Parathyroid adenoma (tissue), 2 donors: ENCODE results near the gene SLC4A8.

Experiments used
- H2AFZ ChIP-seq: fragments of 300-600 bp; sonication (generic); one replicate; pipeline ENCODE4 v1.7.0; 2017; ENCODE audit warnings: antibody characterized with exemption, mild to moderate bottlenecking
- H3K27ac ChIP-seq: fragments of 300-600 bp; sonication (generic); one replicate; pipeline ENCODE4 v1.7.0; 2017
- H3K27me3 ChIP-seq: fragments of 300-600 bp; sonication (generic); one replicate; pipeline ENCODE4 v1.7.0; 2017; ENCODE audit warnings: low read length; ENCODE audit not compliant: control insufficient read depth, insufficient read depth
- H3K36me3 ChIP-seq: fragments of 300-600 bp; sonication (generic); one replicate; pipeline ENCODE4 v1.7.0; 2017; ENCODE audit warnings: low read length; ENCODE audit not compliant: control insufficient read depth, insufficient read depth
- H3K4me1 ChIP-seq: fragments of 300-600 bp; sonication (generic); one replicate; pipeline ENCODE4 v1.7.0; 2017; ENCODE audit warnings: control low read depth
- H3K4me2 ChIP-seq: fragments of 300-600 bp; sonication (generic); one replicate; pipeline ENCODE4 v1.7.0; 2017; ENCODE audit warnings: low read length
- H3K4me3 ChIP-seq: fragments of 300-600 bp; sonication (generic); one replicate; pipeline ENCODE4 v1.7.0; 2017; ENCODE audit warnings: low read depth, low read length
- H3K79me2 ChIP-seq: fragments of 300-600 bp; sonication (generic); one replicate; pipeline ENCODE4 v1.7.0; 2017; ENCODE audit warnings: control low read depth
- H3K9ac ChIP-seq: fragments of 300-600 bp; sonication (generic); one replicate; pipeline ENCODE4 v1.7.0; 2017; ENCODE audit warnings: mild to moderate bottlenecking
- H3K9me3 ChIP-seq: fragments of 300-600 bp; sonication (generic); one replicate; pipeline ENCODE4 v1.7.0; 2017; ENCODE audit warnings: low read length; ENCODE audit not compliant: control insufficient read depth
- TF ChIP-seq, protein P1 (sequence below): fragments of 300-600 bp; sonication (generic); IDR thresholded peaks from one replicate; pipeline ENCODE4 v1.7.0; 2017; ENCODE audit warnings: antibody characterized with exemption, mild to moderate bottlenecking
- donor health status: primary hyperparathyroidism.

The SLC4A8 gene

DNA sequence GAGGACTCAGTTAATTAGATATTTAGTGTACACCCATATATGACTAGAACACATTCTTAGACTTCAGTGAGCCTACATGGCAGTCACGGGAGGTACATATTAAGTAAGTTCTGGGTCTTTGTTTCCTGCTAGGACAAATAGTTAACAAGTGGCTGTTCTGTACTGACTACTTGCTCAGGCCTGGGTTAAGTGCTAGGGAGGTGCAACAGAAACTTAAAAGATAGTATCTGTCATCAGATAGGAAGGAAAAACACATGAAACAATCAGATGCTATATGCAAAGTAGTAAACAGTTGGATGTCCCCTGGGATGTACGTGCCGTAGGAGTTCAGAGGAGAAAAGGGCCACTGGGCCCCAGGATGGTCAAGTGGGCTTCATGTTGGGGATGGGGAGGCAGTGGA, 59.5 kb downstream of the SLC4A8 start:
- no peak overlapping the region for H2AFZ ChIP-seq

DNA sequence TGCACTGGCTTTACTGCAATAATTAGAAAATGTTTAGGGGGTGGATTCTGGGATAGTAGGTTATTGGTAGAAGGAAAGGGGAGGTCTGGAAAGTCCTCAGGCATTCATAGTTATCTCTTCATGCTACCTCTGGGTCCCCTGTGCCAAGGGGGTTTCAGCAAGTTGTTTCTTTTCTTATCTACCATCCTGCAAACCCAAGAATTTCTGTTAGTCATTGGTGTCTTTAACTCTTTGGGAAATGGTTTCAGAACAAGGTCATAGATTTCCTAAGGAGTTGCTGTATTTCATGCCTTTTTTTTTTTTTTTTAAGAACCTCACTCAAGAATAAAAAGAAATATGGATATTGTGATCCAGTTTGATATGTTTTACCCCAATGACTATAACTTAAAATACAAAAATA, 63.6 kb downstream of the SLC4A8 start:
- Histone ChIP-seq H3K27ac (no peak overlapping the region), H3K4me2 (no peak overlapping the region), H3K4me1 (no peaks in the 10 kb centered on the region), H3K4me3 (no peak overlapping the region), H2AFZ (no peak overlapping the region), H3K9ac (no peak overlapping the region), H3K36me3 (no peaks in the 10 kb centered on the region), H3K9me3 (no peaks in the 10 kb centered on the region), H3K27me3 (no peaks in the 10 kb centered on the region), H3K79me2 (no peaks in the 10 kb centered on the region)
- TF ChIP-seq, protein P1, sequence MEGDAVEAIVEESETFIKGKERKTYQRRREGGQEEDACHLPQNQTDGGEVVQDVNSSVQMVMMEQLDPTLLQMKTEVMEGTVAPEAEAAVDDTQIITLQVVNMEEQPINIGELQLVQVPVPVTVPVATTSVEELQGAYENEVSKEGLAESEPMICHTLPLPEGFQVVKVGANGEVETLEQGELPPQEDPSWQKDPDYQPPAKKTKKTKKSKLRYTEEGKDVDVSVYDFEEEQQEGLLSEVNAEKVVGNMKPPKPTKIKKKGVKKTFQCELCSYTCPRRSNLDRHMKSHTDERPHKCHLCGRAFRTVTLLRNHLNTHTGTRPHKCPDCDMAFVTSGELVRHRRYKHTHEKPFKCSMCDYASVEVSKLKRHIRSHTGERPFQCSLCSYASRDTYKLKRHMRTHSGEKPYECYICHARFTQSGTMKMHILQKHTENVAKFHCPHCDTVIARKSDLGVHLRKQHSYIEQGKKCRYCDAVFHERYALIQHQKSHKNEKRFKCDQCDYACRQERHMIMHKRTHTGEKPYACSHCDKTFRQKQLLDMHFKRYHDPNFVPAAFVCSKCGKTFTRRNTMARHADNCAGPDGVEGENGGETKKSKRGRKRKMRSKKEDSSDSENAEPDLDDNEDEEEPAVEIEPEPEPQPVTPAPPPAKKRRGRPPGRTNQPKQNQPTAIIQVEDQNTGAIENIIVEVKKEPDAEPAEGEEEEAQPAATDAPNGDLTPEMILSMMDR: no peak

More for the DNA sequence above, 59.5 kb downstream of the SLC4A8 start:
- Histone ChIP-seq H3K36me3 (no peaks in the 10 kb centered on the region), H3K9me3 (no peaks in the 10 kb centered on the region), H3K4me2 (no peak overlapping the region), H3K4me3 (no peak overlapping the region), H3K79me2 (no peaks in the 10 kb centered on the region), H3K27ac (no peak overlapping the region), H3K27me3 (no peaks in the 10 kb centered on the region), H3K9ac (no peak overlapping the region), H3K4me1 (no peaks in the 10 kb centered on the region)
- TF ChIP-seq, protein P1: no peak

DNA sequence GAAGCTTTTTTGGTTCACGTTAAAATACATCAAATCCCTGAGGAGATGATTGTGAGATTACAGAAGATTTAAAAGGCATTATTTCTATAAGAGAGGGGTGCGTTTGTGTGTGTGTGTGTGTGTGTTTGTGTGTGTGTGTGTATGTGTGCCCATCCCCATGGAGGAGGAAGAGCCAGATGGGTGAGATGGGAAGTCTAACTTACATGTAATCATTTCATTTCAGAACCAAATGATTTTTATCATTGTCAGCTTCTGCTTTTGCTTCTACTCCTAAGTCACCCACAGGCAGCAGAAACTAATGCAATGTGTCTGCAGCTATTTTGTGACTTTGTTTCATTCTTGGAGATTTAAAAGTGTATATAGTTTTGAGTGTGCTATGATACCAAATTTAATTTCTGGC, 68.7 kb downstream of the SLC4A8 start:
- Histone ChIP-seq H3K9ac (no peak overlapping the region), H3K4me1 (no peaks in the 10 kb centered on the region), H3K9me3 (no peaks in the 10 kb centered on the region), H3K4me2 (no peak overlapping the region), H3K27ac (no peak overlapping the region), H3K79me2 (no peaks in the 10 kb centered on the region), H3K4me3 (no peak overlapping the region), H3K36me3 (no peaks in the 10 kb centered on the region), H3K27me3 (no peaks in the 10 kb centered on the region), H2AFZ (no peak overlapping the region)
- TF ChIP-seq, protein P1: no peak

GRCh38 chr12:51496895-51497294, 72.3 kb downstream of the SLC4A8 start:
- Histone ChIP-seq H3K9ac (no peak overlapping the region), H3K4me3 (no peak overlapping the region), H3K27ac (no peak overlapping the region), H3K27me3 (no peaks in the 10 kb centered on the region), H3K9me3 (no peaks in the 10 kb centered on the region), H3K36me3 (no peaks in the 10 kb centered on the region), H3K79me2 (no peaks in the 10 kb centered on the region), H3K4me2 (no peak overlapping the region), H2AFZ (no peak overlapping the region), H3K4me1 (no peaks in the 10 kb centered on the region)
- TF ChIP-seq, protein P1: no peak

GRCh38 chr12:51504851-51505250, 80.2 kb downstream of the SLC4A8 start:
- Histone ChIP-seq H3K9ac (no peak overlapping the region), H3K36me3 (no peaks in the 10 kb centered on the region), H3K4me1 (no peaks in the 10 kb centered on the region), H3K9me3 (no peaks in the 10 kb centered on the region), H3K79me2 (no peaks in the 10 kb centered on the region), H3K27me3 (no peaks in the 10 kb centered on the region), H3K27ac (no peak overlapping the region), H3K4me2 (no peak overlapping the region), H2AFZ (no peak overlapping the region), H3K4me3 (no peak overlapping the region)
- TF ChIP-seq, protein P1: no peak
